GM21381 (cell line): ENCODE measurements around the gene TPSB2.
"Not testable (repeated sequence)": the region's sequence is repeated elsewhere in the genome, so short reads cannot be mapped to it uniquely, and the experiment has no call there.

Source experiments
- ATAC-seq: cut with Tn5 transposase; IDR thresholded peaks from one replicate; pipeline ENCODE4 v1.9.1; 2021; ENCODE audit warnings: mild to moderate bottlenecking, moderate library complexity; ENCODE audit not compliant: unreplicated experiment

TPSB2 gene

DNA sequence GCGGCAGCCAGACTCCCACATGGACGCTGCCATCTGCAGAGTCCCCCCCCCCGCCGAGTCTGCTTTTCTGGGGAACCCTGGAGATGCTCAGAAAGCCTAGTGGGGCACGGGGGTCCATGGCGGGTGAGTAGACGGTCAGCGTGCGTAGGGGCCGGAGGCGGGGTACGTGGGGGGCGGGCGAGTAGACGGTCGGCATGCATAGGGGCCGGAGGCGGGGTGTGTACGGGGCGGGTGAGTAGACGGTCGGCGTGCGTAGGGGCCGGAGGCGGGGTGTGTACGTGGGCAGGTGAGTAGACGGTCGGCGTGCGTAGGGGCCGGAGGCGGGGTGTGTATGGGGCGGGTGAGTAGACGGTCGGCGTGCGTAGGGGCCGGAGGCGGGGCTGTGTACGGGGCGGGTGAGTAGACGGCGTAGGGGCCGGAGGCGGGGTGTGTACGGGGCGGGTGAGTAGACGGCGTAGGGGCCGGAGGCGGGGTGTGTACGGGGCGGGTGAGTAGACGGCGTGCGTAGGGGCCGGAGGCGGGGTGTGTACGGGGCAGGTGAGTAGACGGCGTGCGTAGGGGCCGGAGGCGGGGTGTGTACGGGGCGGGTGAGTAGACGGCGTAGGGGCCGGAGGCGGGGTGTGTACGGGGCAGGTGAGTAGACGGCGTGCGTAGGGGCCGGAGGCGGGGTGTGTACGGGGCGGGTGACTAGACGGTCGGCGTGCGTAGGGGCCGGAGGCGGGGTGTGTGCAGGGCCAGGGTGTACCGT lies 44.4 kb downstream of the TPSB2 start:
- not testable (repeated sequence) for ATAC-seq

DNA sequence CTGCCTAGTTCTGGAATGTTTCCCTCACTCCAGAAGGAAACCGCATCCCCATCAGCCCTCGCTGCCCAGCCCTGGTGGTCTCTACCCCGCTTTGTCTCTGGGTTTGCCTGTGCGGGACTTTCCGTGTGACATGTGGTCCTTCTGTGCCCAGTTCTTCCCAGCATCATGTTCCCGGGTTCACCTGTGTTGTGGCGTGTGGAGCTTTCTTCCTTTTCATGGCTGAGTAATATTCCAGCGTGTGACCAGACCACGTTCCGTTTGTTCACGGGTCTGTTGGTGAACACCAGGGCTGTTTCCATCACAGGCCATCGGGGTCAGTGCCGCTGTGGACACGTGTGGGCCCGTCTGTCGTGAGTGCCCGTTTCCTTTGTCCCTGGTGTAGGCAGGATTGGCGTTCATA lies 45.0 kb downstream of the TPSB2 start:
- no peak for ATAC-seq

DNA sequence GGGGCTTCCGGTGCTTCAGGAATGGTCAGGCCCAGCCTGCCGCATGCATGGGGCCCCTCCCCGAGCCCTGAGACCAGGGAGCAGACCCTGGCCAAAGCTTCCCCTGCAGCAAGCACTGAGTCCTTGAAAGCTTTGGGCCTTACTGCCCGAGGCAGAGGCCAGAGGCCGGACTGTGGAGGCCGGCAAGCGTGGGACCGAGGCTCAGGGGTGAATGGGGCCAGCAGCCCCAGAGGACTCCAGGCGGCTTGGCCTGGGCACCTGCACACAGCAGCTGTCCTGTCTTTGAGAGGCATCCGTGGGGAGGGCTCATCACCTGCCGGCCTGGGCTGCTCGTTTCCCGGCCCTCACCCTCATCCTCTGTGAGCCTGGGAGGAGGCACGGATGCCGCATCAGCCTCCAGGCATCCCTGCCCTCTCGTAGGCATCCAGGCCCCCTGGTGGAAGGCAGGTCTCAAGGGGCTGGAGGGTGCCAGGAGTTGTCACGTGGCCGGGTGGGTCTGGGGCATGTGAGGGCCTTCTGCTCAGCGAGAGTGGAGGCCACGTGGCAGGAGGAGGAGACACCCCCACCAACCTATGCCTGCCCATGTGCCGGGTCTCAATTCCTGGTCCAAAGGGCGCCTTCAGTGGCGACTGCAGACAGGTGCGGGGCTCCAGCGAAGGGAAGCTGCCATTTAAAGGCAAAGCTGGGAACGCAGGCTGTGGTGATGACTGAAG lies 45.7 kb downstream of the TPSB2 start:
- ATAC-seq: no peak

DNA sequence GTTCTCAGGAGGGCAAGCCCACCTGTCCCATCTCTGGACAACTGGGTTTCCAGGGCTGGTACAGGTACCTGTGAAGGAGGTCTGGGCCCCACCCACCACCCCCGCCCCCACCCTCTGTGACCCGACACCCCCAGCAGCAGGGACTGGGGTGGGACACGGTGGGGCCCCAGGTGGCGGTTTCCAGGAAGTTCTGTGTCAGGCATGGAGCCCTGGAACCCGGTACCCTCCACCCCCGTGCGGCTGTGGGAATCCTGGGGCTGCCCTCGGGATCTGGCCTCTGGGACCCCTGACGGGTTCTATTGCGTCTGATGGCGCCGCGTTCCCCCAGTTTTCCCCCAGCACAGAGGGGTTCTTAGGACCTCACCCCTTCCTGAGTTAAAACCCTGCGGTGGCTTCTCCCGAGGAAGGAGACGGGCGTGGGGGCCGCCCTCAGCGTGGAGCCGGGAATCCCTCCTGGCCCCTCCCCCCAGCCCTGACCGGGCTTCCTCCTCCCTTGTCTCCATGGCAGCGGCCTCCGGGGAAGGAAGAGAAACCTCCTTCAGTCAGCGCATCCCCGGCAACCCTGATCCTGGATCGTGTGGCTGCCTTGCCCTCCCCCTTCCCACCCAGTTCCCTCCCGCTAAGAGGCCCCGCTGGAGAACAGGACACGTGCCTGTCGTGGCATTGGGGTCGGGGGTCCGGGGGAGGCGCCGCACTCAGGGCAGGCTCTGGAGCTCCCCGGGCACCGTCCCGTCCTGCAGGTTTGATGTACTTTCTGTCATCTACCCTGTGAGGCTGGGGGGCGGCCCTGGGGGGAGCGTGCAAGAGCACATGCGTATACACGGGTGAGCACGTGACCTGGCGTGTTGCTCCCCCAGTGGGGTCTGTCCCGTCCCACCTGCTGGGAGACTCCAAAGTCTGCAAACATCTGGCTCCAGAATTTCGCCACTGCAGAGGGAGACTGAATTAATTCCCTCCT lies 46.8 kb downstream of the TPSB2 start:
- no peak for ATAC-seq

DNA sequence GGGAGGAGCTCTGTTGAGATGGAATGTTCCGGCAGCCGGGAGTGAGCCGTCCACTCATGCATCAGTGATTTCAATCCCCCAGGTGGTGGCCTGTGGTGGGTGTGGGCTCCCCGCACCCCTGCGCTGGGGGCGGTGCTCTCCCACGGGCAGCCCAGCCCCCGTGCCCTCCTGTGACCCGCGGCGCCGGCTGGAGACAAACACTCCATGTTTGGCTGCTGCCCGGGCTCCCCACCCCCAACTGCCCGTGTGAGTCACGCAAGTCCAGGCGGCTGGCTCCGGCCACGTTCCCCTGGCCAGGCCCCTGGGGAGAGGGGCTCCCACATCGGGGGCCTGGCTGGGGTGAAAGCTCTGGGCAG lies 47.7 kb downstream of the TPSB2 start:
- ATAC-seq: no peak

DNA sequence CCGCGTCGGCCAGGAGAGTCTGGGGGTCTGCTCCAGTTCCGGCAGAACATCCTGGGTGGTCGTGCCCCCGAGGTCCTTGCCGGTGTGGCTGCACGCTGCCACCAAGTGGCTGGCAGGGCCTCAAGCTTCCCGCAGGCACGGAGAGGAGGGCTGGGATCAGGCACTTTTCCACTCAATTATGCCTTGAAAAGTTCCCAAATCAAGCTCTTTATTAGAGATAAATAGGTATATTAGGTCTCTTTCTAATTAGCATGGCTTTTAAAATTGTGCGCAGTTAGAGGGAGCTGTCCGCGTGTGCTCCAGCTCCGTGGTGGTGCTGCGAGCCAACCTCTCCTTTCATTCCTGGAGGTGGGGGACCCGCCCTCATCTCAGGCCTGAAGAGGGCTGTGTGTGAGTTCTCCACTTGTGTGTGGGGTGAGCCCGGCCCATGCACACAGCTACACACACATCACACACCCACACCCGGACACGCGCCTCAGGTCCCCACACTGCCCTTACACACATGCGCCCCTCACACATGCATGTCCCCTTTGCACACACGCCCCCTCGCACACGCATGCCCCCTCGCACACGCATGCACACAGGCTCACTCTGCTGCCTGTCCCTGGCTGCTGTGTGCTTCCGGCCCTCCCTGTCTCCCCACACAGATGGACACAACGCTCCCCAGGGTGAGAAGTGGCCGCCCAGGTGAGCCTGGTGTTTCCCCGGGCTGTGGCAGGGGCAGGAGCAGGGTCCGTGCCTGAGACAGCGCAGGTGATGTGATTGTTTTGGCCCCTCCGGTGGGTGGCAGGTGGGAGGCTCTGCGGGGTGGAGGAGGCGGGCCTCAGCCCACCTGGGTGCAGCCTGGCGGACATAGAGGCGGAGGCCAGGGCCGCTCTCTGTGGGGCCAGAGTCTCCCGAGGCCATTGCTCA lies 48.3 kb downstream of the TPSB2 start:
- no peak for ATAC-seq

DNA sequence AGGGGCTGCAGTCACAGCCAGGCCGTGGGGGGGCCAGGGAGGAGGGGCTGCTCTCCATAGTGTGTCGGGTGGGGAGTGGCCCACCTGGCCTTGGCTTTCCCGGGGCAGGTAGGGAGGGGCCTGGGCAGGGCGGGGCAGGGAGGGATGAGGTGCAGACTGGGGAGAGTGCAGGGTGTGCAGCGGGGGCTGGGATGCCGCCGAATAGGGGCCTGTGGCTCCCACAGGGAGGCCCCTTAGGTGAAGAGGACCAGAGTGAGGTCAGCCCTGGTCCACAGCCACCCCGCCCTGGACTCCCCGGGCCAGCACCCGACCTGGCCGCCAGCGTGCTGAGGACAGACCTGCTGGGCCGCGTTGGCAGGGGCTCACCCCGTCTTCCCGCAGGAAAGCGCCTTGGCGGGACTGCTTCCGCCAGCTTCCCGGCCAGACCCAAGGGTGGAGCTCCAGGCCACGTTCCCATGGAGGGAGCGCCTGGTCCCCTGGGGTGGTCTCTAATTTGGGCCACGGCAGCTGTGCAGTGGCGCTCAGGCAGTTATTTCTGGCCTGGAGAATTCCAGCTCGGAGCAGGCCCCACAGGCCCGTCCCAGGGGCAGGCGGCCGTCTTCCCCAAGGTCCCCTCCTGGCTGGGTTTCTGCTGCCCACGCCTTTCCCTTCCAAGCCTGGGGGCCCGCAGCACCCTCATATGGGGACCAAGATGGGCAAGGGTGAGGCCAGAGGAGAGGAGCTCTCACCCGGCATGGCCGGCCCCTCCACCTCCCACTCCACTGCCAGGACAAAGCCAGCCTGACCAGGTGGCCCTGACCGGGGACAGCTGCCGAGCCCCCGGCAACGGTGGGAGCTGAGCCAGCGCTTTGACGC lies 49.2 kb downstream of the TPSB2 start:
- ATAC-seq: no peak
